Small intestine (tissue), 7 donors: ENCODE results near the gene ZBTB46. TPM values are rescaled to one million over a fixed set of nuclear protein-coding genes. Genes with fewer than 3 reads are reported as not detected.

ENCODE experiments used
- DNase-seq, 2 donors: peaks; one replicate each; pipeline versions ENCODE4 v3.0.0 to v3.0.0-alpha.2; 2013
- FAIRE-seq: peaks from 2 replicates; lab custom pipeline; 2012; peaks lifted over from hg19 to GRCh38; lab: Jason Lieb, UNC
- H3K27ac ChIP-seq, 3 donors: one replicate each; pipeline ENCODE4 v1.5.1; 2013; ENCODE audit warnings: low read length in 2 of 3, mild to moderate bottlenecking in 2 of 3, control low read depth in 1 of 3, inconsistent platforms in 1 of 3, low read depth in 1 of 3, moderate library complexity in 1 of 3
- H3K27me3 ChIP-seq, 3 donors: one replicate each; pipeline ENCODE4 v1.6.1; 2013; ENCODE audit warnings: low read length in 3 of 3, inconsistent platforms in 1 of 3; ENCODE audit not compliant: control insufficient read depth in 3 of 3, insufficient read depth in 3 of 3
- H3K36me3 ChIP-seq, 3 donors: one replicate each; pipeline ENCODE4 v1.6.1; 2013; ENCODE audit warnings: low read length in 3 of 3, inconsistent platforms in 1 of 3, low read depth in 1 of 3, mild to moderate bottlenecking in 1 of 3, moderate library complexity in 1 of 3; ENCODE audit not compliant: control insufficient read depth in 3 of 3, insufficient read depth in 2 of 3
- H3K4me1 ChIP-seq, 3 donors: one replicate each; pipeline ENCODE4 v1.6.1; 2013; ENCODE audit warnings: low read length in 2 of 3, inconsistent platforms in 1 of 3, low read depth in 1 of 3, mild to moderate bottlenecking in 1 of 3, moderate library complexity in 1 of 3; ENCODE audit not compliant: control insufficient read depth in 3 of 3, insufficient read depth in 2 of 3
- H3K4me3 ChIP-seq, 3 donors: one replicate each; pipeline ENCODE4 v1.5.1; 2013; ENCODE audit warnings: low read length in 3 of 3, control low read depth in 1 of 3, inconsistent platforms in 1 of 3, low read depth in 1 of 3, mild to moderate bottlenecking in 1 of 3, moderate library complexity in 1 of 3
- H3K9me3 ChIP-seq, 2 donors: one replicate each; pipeline ENCODE4 v1.6.1; 2013; ENCODE audit warnings: low read depth in 1 of 2, low read length in 1 of 2; ENCODE audit not compliant: control insufficient read depth in 2 of 2, insufficient read depth in 1 of 2
- WGBS, 3 donors: extraction: QIAGEN DNeasy Blood & Tissue Kit; methylation state at CpG; one replicate each; pipeline ENCODE4 v1.1.7; 2013; 5-methylcytosine and 5-hydroxymethylcytosine counted together
- polyA plus RNA-seq, 4 donors: library from polyadenylated mRNA; stranded (reverse) in 3 of 4; unstranded in 1 of 4; fragments of 200-250 nt in 3 of 4; fragments of 120-200 nt in 1 of 4; gene quantifications; one replicate each; pipeline versions ENCODE4 v1.2.1 to v1.2.3, GENCODE V29; 2013
- donor health status: healthy with polysubstance abuse.
- donor health status: control.
- donor health status: control.
- donor health status: Bipolar disorder and iron deficiency.
- donor health status: healthy.

Gene ZBTB46
- polyA plus RNA-seq, 4 donors, result 1.1 to 3.1 (median 2.6) TPM; not detected in 1

GRCh38 chr20:63709149-63709527 is 121.9 kb downstream of the ZBTB46 start:
- Histone ChIP-seq H3K4me1 (peaks cover 4 to 16% (median 6%) of the 10 kb centered on the region in 3 donors), H3K27me3 (no peaks in the 10 kb centered on the region), H3K27ac (no peak overlapping the region), H3K4me3 (peak overlapping the region in 2 of 3 donors; percentile 73 to 92), H3K36me3 (peaks cover 4 to 64% (median 10%) of the 10 kb centered on the region in 3 donors), H3K9me3 (peaks cover 0 to 2% of the 10 kb centered on the region in 2 donors)
- 90 to 93% (median 93%) methylated on average over 17 of the region's 17 CpGs for WGBS, 3 donors
- no peak for DNase-seq
- no peak for FAIRE-seq

- H3K9me3 ChIP-seq, result no peaks in the 10 kb centered on the region
- H3K27ac ChIP-seq, result peak overlapping the region in 2 of 3 donors; percentile 66 to 92
- peak overlapping the region; percentile 73 to 92 (median 90) for H3K4me3 ChIP-seq
- H3K36me3 ChIP-seq, result peaks cover 4 to 65% (median 16%) of the 10 kb centered on the region in 3 donors
- FAIRE-seq (no peak), DNase-seq (peak in 1 of 2 donors; percentile 50)
- no peaks in the 10 kb centered on the region for H3K27me3 ChIP-seq
- WGBS, 3 donors, result 21 to 28% (median 26%) methylated on average over 43 to 67 of the region's 67 CpGs
- peaks cover 4 to 16% (median 6%) of the 10 kb centered on the region in 3 donors for H3K4me1 ChIP-seq
Observed at GRCh38 chr20:63708301-63709148, 122.5 kb downstream of the ZBTB46 start.

GRCh38 chr20:63707558-63708300 is 123.3 kb downstream of the ZBTB46 start, which contains the start of the genes ARFRP1 and ZGPAT:
Gene ARFRP1, minus strand, starts transcription at chr20:63707976. Its CDS starts 885 bp downstream, at chr20:63707091.
Gene ZGPAT, plus strand, starts transcription at chr20:63708039. Its CDS starts 542 bp downstream, at chr20:63708581.
- 0 to 1% (median 1%) methylated on average over 50 to 98 of the region's 98 CpGs for WGBS, 3 donors
- peaks cover 4 to 68% (median 16%) of the 10 kb centered on the region in 3 donors for H3K36me3 ChIP-seq
- H3K4me1 ChIP-seq, result peaks cover 4 to 16% (median 6%) of the 10 kb centered on the region in 3 donors
- peak within 1 kb of the TSS; percentile 73 to 92 (median 90) for H3K4me3 ChIP-seq
- DNase-seq (peak; percentile 88 to 95), FAIRE-seq (no peak)
- no peaks in the 10 kb centered on the region for H3K27me3 ChIP-seq
- peak within 1 kb of the TSS; percentile 66 to 92 (median 82) for H3K27ac ChIP-seq
- no peaks in the 10 kb centered on the region for H3K9me3 ChIP-seq

- H3K4me3 ChIP-seq, result peak overlapping the region; percentile 73 to 92 (median 90)
- H3K9me3 ChIP-seq, result no peaks in the 10 kb centered on the region
- peaks cover 4 to 16% (median 6%) of the 10 kb centered on the region in 3 donors for H3K4me1 ChIP-seq
- WGBS, 3 donors, result 0 to 2% (median 1%) methylated on average over 50 to 56 of the region's 56 CpGs
- peaks cover 4 to 65% (median 16%) of the 10 kb centered on the region in 3 donors for H3K36me3 ChIP-seq
- FAIRE-seq (no peak), DNase-seq (peak; percentile 47 to 66)
- no peaks in the 10 kb centered on the region for H3K27me3 ChIP-seq
- H3K27ac ChIP-seq, result peak overlapping the region; percentile 66 to 92 (median 82)
Observed at GRCh38 chr20:63706852-63707557, 124.1 kb downstream of the ZBTB46 start.

GRCh38 chr20:63706027-63706695 is 124.9 kb downstream of the ZBTB46 start:
- Histone ChIP-seq H3K36me3 (peaks cover 4 to 65% (median 16%) of the 10 kb centered on the region in 3 donors), H3K9me3 (no peaks in the 10 kb centered on the region), H3K4me3 (peak overlapping the region in 2 of 3 donors; percentile 73 to 92), H3K27me3 (no peaks in the 10 kb centered on the region), H3K27ac (peak overlapping the region in 2 of 3 donors; percentile 82 to 92), H3K4me1 (peaks cover 4 to 16% (median 6%) of the 10 kb centered on the region in 3 donors)
- DNase-seq (peak in 1 of 2 donors; percentile 78), FAIRE-seq (no peak)
- 45 to 68% (median 60%) methylated on average over 12 of the region's 12 CpGs for WGBS, 3 donors

- 88 to 90% (median 89%) methylated on average over 8 of the region's 8 CpGs for WGBS, 3 donors
- no peak for FAIRE-seq
Observed at GRCh38 chr20:63705232-63706026, 125.6 kb downstream of the ZBTB46 start.

GRCh38 chr20:63704749-63705117 is 126.3 kb downstream of the ZBTB46 start:
- no peak overlapping the region for H3K27ac ChIP-seq
- H3K36me3 ChIP-seq, result peaks cover 4 to 70% (median 16%) of the 10 kb centered on the region in 3 donors
- peaks cover 4 to 16% (median 6%) of the 10 kb centered on the region in 3 donors for H3K4me1 ChIP-seq
- DNase-seq, result no peak
- FAIRE-seq, result no peak
- 83 to 93% (median 85%) methylated on average over 6 of the region's 6 CpGs for WGBS, 3 donors
- H3K9me3 ChIP-seq, result no peaks in the 10 kb centered on the region
- no peaks in the 10 kb centered on the region for H3K27me3 ChIP-seq
- no peak overlapping the region for H3K4me3 ChIP-seq

More at GRCh38 chr20:63705232-63706026, 125.6 kb downstream of the ZBTB46 start:
- H3K36me3 ChIP-seq, result peaks cover 4 to 68% (median 16%) of the 10 kb centered on the region in 3 donors
- H3K4me3 ChIP-seq, result no peak overlapping the region
- DNase-seq, result no peak
- peaks cover 4 to 16% (median 6%) of the 10 kb centered on the region in 3 donors for H3K4me1 ChIP-seq
- H3K9me3 ChIP-seq, result no peaks in the 10 kb centered on the region
- H3K27ac ChIP-seq, result no peak overlapping the region
- H3K27me3 ChIP-seq, result no peaks in the 10 kb centered on the region
